Lower lobe of right lung (tissue), 2 donors: Measurements from ENCODE around the gene SLIT1. TPM values are rescaled to one million over a fixed set of nuclear protein-coding genes. Genes with fewer than 3 reads are reported as not detected.

Experiments used
- ATAC-seq, 2 donors: fragments of 200-7000 bp; cut with Tn5 transposase; one replicate each; pipeline ENCODE4 v1.9.1; 2020 to 2022; ENCODE audit warnings: mild to moderate bottlenecking in 2 of 2, moderate library complexity in 2 of 2
- DNase-seq: peaks from one replicate; pipeline ENCODE4 v3.0.0-alpha.2; 2020
- H3K27ac ChIP-seq: fragments of 200-600 bp; one replicate; pipeline ENCODE4 v1.8.0; 2022
- H3K27me3 ChIP-seq: fragments of 200-600 bp; one replicate; pipeline ENCODE4 v1.8.0; 2022; ENCODE audit warnings: low read depth
- H3K36me3 ChIP-seq: fragments of 200-600 bp; one replicate; pipeline ENCODE4 v1.8.0; 2022; ENCODE audit warnings: mild to moderate bottlenecking
- H3K4me1 ChIP-seq: fragments of 200-600 bp; one replicate; pipeline ENCODE4 v1.8.0; 2022
- H3K4me3 ChIP-seq: fragments of 200-600 bp; one replicate; pipeline ENCODE4 v1.8.0; 2022; ENCODE audit warnings: mild to moderate bottlenecking
- H3K9me3 ChIP-seq: fragments of 200-600 bp; one replicate; pipeline ENCODE4 v1.8.0; 2022
- CTCF ChIP-seq: fragments of 200-600 bp; IDR thresholded peaks from one replicate; pipeline ENCODE4 v1.8.0; 2022; ENCODE audit warnings: antibody characterized with exemption, mild to moderate bottlenecking
- intact Hi-C: fragments of 100-400 bp; cut with DNase I; formaldehyde crosslinking; loops from one replicate; pipeline ENCODE4 v1.11.0; 2022
- total RNA-seq: library from RNA; stranded (reverse); fragmentation: NEBNext Ultra II Directional; extraction: Animal tissue kit (Norgen Biotek cat#: 25700); gene quantifications from one replicate; pipeline ENCODE4 v1.2.1, GENCODE V29; 2021
- donor health status: DM: no; HTN: yes; CAD: no; lungs with severe emphysema.

SLIT1 gene
- total RNA-seq, 1 donor from 2014 or later = 0.41 TPM

- intact Hi-C loops = no loop called here
- H3K9me3 ChIP-seq = no peaks in the 10 kb centered on the region
- H3K4me3 ChIP-seq = no peak overlapping the region
- H3K27me3 ChIP-seq = no peaks in the 10 kb centered on the region
- no peak for TF ChIP-seq CTCF
- DNase-seq (no peak), ATAC-seq (no peak)
- H3K27ac ChIP-seq = no peak overlapping the region
- H3K36me3 ChIP-seq = no peaks in the 10 kb centered on the region
- no peaks in the 10 kb centered on the region for H3K4me1 ChIP-seq
Observed at GRCh38 chr10:96992721-96993120, 193.0 kb downstream of the SLIT1 start.

- H3K36me3 ChIP-seq = no peaks in the 10 kb centered on the region
- no peaks in the 10 kb centered on the region for H3K27me3 ChIP-seq
- no peaks in the 10 kb centered on the region for H3K4me1 ChIP-seq
- no peak overlapping the region for H3K27ac ChIP-seq
- ATAC-seq = peak in 1 of 2 donors; percentile 18
- H3K4me3 ChIP-seq = no peak overlapping the region
- no peaks in the 10 kb centered on the region for H3K9me3 ChIP-seq
- intact Hi-C loops = no loop called here
- TF ChIP-seq CTCF = no peak
- no peak for DNase-seq
Observed at GRCh38 chr10:96991313-96991841, 194.4 kb downstream of the SLIT1 start.

GRCh38 chr10:96988426-96988825, 197.3 kb downstream of the SLIT1 start:
- no peak overlapping the region for H3K27ac ChIP-seq
- intact Hi-C loops = no loop called here
- ATAC-seq (no peak), DNase-seq (no peak)
- H3K4me1 ChIP-seq = no peaks in the 10 kb centered on the region
- no peaks in the 10 kb centered on the region for H3K9me3 ChIP-seq
- TF ChIP-seq CTCF = no peak
- no peaks in the 10 kb centered on the region for H3K36me3 ChIP-seq
- no peaks in the 10 kb centered on the region for H3K27me3 ChIP-seq
- no peak overlapping the region for H3K4me3 ChIP-seq

GRCh38 chr10:96987842-96988175, 197.9 kb downstream of the SLIT1 start:
- Histone ChIP-seq H3K4me3 (no peak overlapping the region), H3K9me3 (no peaks in the 10 kb centered on the region), H3K27ac (no peak overlapping the region), H3K36me3 (no peaks in the 10 kb centered on the region), H3K27me3 (no peaks in the 10 kb centered on the region), H3K4me1 (no peaks in the 10 kb centered on the region)
- no peak for DNase-seq
- ATAC-seq = no peak
- intact Hi-C loops = no loop called here
- TF ChIP-seq CTCF = no peak

GRCh38 chr10:96987141-96987841, 198.5 kb downstream of the SLIT1 start:
- Histone ChIP-seq H3K27me3 (no peaks in the 10 kb centered on the region), H3K4me3 (no peak overlapping the region), H3K9me3 (no peaks in the 10 kb centered on the region), H3K36me3 (peaks cover 2% of the 10 kb centered on the region), H3K27ac (no peak overlapping the region), H3K4me1 (no peaks in the 10 kb centered on the region)
- no peak for TF ChIP-seq CTCF
- intact Hi-C loops = no loop called here
- ATAC-seq (no peak), DNase-seq (no peak)
